ENCODE measurements around the gene VSTM2B.

DNA sequence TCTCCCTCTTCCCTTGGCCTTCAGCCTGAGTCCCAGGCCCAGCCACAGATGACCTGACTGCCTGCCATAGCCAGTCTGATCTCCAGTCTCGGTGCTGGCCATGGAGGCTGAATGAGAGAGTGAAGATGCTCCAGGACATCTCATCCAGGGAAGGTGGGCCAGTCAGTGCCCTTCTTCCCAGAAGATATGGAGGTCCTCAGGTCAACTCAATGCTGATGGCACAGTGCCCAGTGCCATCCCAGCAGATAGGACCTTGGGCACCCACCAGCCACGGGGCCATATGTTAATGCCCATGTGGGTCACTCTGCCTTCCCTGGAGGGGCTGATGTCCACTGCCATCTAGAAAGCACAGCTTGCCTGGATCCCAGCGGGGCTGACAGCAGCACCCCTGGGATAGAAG lies 7.2 kb downstream of the VSTM2B start:
- TF ChIP-seq, protein P1, sequence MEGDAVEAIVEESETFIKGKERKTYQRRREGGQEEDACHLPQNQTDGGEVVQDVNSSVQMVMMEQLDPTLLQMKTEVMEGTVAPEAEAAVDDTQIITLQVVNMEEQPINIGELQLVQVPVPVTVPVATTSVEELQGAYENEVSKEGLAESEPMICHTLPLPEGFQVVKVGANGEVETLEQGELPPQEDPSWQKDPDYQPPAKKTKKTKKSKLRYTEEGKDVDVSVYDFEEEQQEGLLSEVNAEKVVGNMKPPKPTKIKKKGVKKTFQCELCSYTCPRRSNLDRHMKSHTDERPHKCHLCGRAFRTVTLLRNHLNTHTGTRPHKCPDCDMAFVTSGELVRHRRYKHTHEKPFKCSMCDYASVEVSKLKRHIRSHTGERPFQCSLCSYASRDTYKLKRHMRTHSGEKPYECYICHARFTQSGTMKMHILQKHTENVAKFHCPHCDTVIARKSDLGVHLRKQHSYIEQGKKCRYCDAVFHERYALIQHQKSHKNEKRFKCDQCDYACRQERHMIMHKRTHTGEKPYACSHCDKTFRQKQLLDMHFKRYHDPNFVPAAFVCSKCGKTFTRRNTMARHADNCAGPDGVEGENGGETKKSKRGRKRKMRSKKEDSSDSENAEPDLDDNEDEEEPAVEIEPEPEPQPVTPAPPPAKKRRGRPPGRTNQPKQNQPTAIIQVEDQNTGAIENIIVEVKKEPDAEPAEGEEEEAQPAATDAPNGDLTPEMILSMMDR (IDR thresholded peaks at IDR 0.05) = no peak
- TF ChIP-seq EZH2phosphoT487 (IDR thresholded peaks at IDR 0.05) (no peak), EZH2 (IDR thresholded peaks at IDR 0.05) (no peak)
